Keratinocyte (primary cell): ENCODE data around the gene TBC1D16. TPM values are rescaled to one million over a fixed set of nuclear protein-coding genes. Genes with fewer than 3 reads are reported as not detected.

ENCODE experiments used
- DNase-seq: peaks from one replicate; pipeline ENCODE4 v3.0.0-alpha.2; 2011; ENCODE audit warnings: low read depth, missing footprints, low spot score
- FAIRE-seq: peaks from 2 replicates; lab custom pipeline; 2011; peaks lifted over from hg19 to GRCh38; lab: Jason Lieb, UNC
- H2AFZ ChIP-seq: 2 replicates; pipeline ENCODE4 v1.6.0; 2012; ENCODE audit warnings: low read length, control low read depth, inconsistent platforms; ENCODE audit not compliant: control insufficient read depth
- H3K27ac ChIP-seq: 2 replicates; pipeline ENCODE4 v1.5.1; 2011; ENCODE audit warnings: low read length; ENCODE audit not compliant: control insufficient read depth, insufficient read depth
- H3K27me3 ChIP-seq: 3 replicates; pipeline ENCODE4 v1.6.0; 2011; ENCODE audit warnings: low read length; ENCODE audit not compliant: control insufficient read depth, insufficient read depth; ENCODE audit errors: extremely low read depth
- H3K36me3 ChIP-seq, 2 experiments: 2 replicates in 1 of 2; 3 replicates in 1 of 2; pipeline ENCODE4 v1.5.1; 2011; ENCODE audit warnings: low read length in 2 of 2, mild to moderate bottlenecking in 1 of 2; ENCODE audit not compliant: control insufficient read depth in 2 of 2, insufficient read depth in 2 of 2; ENCODE audit errors: extremely low read depth in 1 of 2
- H3K4me1 ChIP-seq: 3 replicates; pipeline ENCODE4 v1.5.1; 2011; ENCODE audit warnings: low read length; ENCODE audit not compliant: control insufficient read depth, insufficient read depth; ENCODE audit errors: extremely low read depth
- H3K4me2 ChIP-seq: 3 replicates; pipeline ENCODE4 v1.6.0; 2011; ENCODE audit warnings: low read depth, low read length; ENCODE audit not compliant: control insufficient read depth, insufficient read depth; ENCODE audit errors: extremely low read depth
- H3K4me3 ChIP-seq, 3 experiments: fragments of 200-600 bp in 1 of 3; sonication (generic) in 1 of 3; 2 replicates in 2 of 3; 3 replicates in 1 of 3; pipeline ENCODE4 v1.5.1; 2011 to 2016; ENCODE audit warnings: low read length in 3 of 3, mild to moderate bottlenecking in 3 of 3, control low read depth in 2 of 3, inconsistent platforms in 1 of 3, low read depth in 1 of 3, mixed read lengths in 1 of 3, mixed run types in 1 of 3, moderate library complexity in 1 of 3; ENCODE audit not compliant: control insufficient read depth in 2 of 3, insufficient read depth in 2 of 3; ENCODE audit errors: extremely low read depth in 1 of 3
- H3K79me2 ChIP-seq: 2 replicates; pipeline ENCODE4 v1.6.0; 2012; ENCODE audit warnings: low read length; ENCODE audit not compliant: control insufficient read depth, insufficient read depth
- H3K9ac ChIP-seq: 3 replicates; pipeline ENCODE4 v1.6.0; 2011; ENCODE audit warnings: low read length; ENCODE audit not compliant: control insufficient read depth, insufficient read depth; ENCODE audit errors: extremely low read depth
- H3K9me1 ChIP-seq: 3 replicates; pipeline ENCODE4 v1.6.0; 2011; ENCODE audit warnings: low read length; ENCODE audit not compliant: control insufficient read depth, insufficient read depth; ENCODE audit errors: extremely low read depth
- H3K9me3 ChIP-seq: 2 replicates; pipeline ENCODE4 v1.5.1; 2012; ENCODE audit warnings: low read depth, low read length; ENCODE audit not compliant: control insufficient read depth
- H4K20me1 ChIP-seq: 3 replicates; pipeline ENCODE4 v1.6.0; 2011; ENCODE audit warnings: low read length; ENCODE audit not compliant: control insufficient read depth, insufficient read depth; ENCODE audit errors: extremely low read depth
- CTCF ChIP-seq, 3 experiments: IDR thresholded peaks in 1 of 3; conservative IDR thresholded peaks in 1 of 3; optimal IDR thresholded peaks in 1 of 3; 2 replicates in 2 of 3; 3 replicates in 1 of 3; pipeline versions ENCODE3 to v1.5.1; 2011; ENCODE audit warnings: low read length in 3 of 3, mild to moderate bottlenecking in 3 of 3, moderate library complexity in 2 of 3, control low read depth in 1 of 3, inconsistent platforms in 1 of 3; ENCODE audit not compliant: insufficient read depth in 2 of 3; ENCODE audit errors: extremely low read depth in 1 of 3
- EZH2 ChIP-seq: IDR thresholded peaks from one replicate; pipeline ENCODE4 v1.6.1; 2012; ENCODE audit warnings: inconsistent platforms, mild to moderate bottlenecking, low read length, moderate library complexity
- dilution Hi-C: fragments of 300-500 bp; cut with MboI; formaldehyde crosslinking; loops from one replicate; pipeline ENCODE4 v1.7.0; 2020; ENCODE audit warnings: low sequenced_read_pairs; ENCODE audit not compliant: extremely low pct_ligation_motif_present
- polyA plus RNA-seq, 5 experiments: library from polyadenylated mRNA; depleted of rRNA in 3 of 5; stranded (reverse) in 3 of 5; stranded (forward) in 1 of 5; unstranded in 1 of 5; fragments of >200 nt; gene quantifications; 1 replicate in 1 of 5; 2 replicates in 3 of 5; 3 replicates in 1 of 5; pipeline versions ENCODE4 v1.2.1 to v1.2.3, GENCODE V29; 2011 to 2012; ENCODE audit warnings: missing spikeins in 2 of 5, low read depth in 1 of 5, low replicate concordance in 1 of 5

The TBC1D16 gene
- polyA plus RNA-seq, 1 donor (not counting 4 experiments of a cell fraction or from before 2014, with no cell fraction given) = 8.6 TPM

GRCh38 chr17:79904865-79905264 is 130.8 kb downstream of the TBC1D16 start:
- Histone ChIP-seq H3K9me1 (no peaks in the 10 kb centered on the region), H3K4me1 (no peaks in the 10 kb centered on the region), H3K9me3 (no peaks in the 10 kb centered on the region), H3K36me3 (no peaks in the 10 kb centered on the region), H3K79me2 (no peaks in the 10 kb centered on the region), H3K27me3 (peaks cover 20% of the 10 kb centered on the region), H2AFZ (no peak overlapping the region), H3K4me3 (no peak overlapping the region), H3K27ac (no peak overlapping the region), H4K20me1 (no peaks in the 10 kb centered on the region), H3K4me2 (no peak overlapping the region), H3K9ac (no peak overlapping the region)
- DNase-seq = no peak
- FAIRE-seq = no peak
- dilution Hi-C loops = no loop called here
- TF ChIP-seq CTCF (optimal IDR thresholded peaks at IDR 0.05 in 1 of 3, IDR thresholded peaks at IDR 0.05 in 1 of 3, conservative IDR thresholded peaks at IDR 0.05 in 1 of 3; ENCODE audit: extremely low read depth in 1 of 3, insufficient read depth in 2 of 3, low read length in 3 of 3) (no peak), EZH2 (no peak)

GRCh38 chr17:79902146-79902791 is 133.4 kb downstream of the TBC1D16 start:
- Histone ChIP-seq H3K36me3 (no peaks in the 10 kb centered on the region), H3K4me3 (no peak overlapping the region), H3K79me2 (no peaks in the 10 kb centered on the region), H3K27me3 (peaks cover 27% of the 10 kb centered on the region), H3K9me1 (no peaks in the 10 kb centered on the region), H2AFZ (no peak overlapping the region), H4K20me1 (no peaks in the 10 kb centered on the region), H3K9ac (no peak overlapping the region), H3K9me3 (no peaks in the 10 kb centered on the region), H3K27ac (no peak overlapping the region), H3K4me2 (no peak overlapping the region), H3K4me1 (no peaks in the 10 kb centered on the region)
- no peak for DNase-seq
- dilution Hi-C loops = no loop called here
- FAIRE-seq = no peak
- TF ChIP-seq EZH2 (no peak), CTCF (optimal IDR thresholded peaks at IDR 0.05 in 1 of 3, IDR thresholded peaks at IDR 0.05 in 1 of 3, conservative IDR thresholded peaks at IDR 0.05 in 1 of 3; ENCODE audit: extremely low read depth in 1 of 3, insufficient read depth in 2 of 3, low read length in 3 of 3) (no peak)
